Hepatocyte (in vitro differentiated cells): Measurements from ENCODE around the gene CREB5. TPM values are rescaled to one million over a fixed set of nuclear protein-coding genes. Genes with fewer than 3 reads are reported as not detected.

Experiments used
- DNase-seq: peaks from one replicate; pipeline ENCODE4 v3.0.0-alpha.2; 2016; ENCODE audit warnings: low spot score
- H2AFZ ChIP-seq: fragments of 200-600 bp; sonication (generic); 2 replicates; pipeline ENCODE4 v1.6.0; 2016; ENCODE audit warnings: antibody characterized with exemption, mild to moderate bottlenecking
- H3K27ac ChIP-seq: fragments of 200-600 bp; sonication (generic); 2 replicates; pipeline ENCODE4 v1.5.1; 2016; ENCODE audit warnings: mild to moderate bottlenecking
- H3K27me3 ChIP-seq: fragments of 200-600 bp; sonication (generic); 2 replicates; pipeline ENCODE4 v1.6.1; 2016
- H3K36me3 ChIP-seq: fragments of 200-600 bp; sonication (generic); replicated peaks from 2 replicates; pipeline ENCODE4 v1.5.1; 2016; ENCODE audit warnings: low read depth; ENCODE audit not compliant: insufficient read depth
- H3K4me1 ChIP-seq: fragments of 200-600 bp; sonication (generic); 2 replicates; pipeline ENCODE4 v1.5.1; 2016; ENCODE audit warnings: mild to moderate bottlenecking, moderate library complexity; ENCODE audit not compliant: insufficient read depth
- H3K4me2 ChIP-seq: fragments of 200-600 bp; sonication (generic); 2 replicates; pipeline ENCODE4 v1.6.0; 2016
- H3K4me3 ChIP-seq: fragments of 200-600 bp; sonication (generic); 2 replicates; pipeline ENCODE4 v1.5.1; 2016; ENCODE audit warnings: mild to moderate bottlenecking
- H3K79me2 ChIP-seq: fragments of 200-600 bp; sonication (generic); 2 replicates; pipeline ENCODE4 v1.6.0; 2017; ENCODE audit warnings: mild to moderate bottlenecking
- H3K9me2 ChIP-seq: fragments of 200-600 bp; sonication (generic); replicated peaks from 2 replicates; pipeline ENCODE4 v1.6.0; 2017; ENCODE audit warnings: mild to moderate bottlenecking; ENCODE audit not compliant: insufficient read depth
- H3K9me3 ChIP-seq: fragments of 200-600 bp; sonication (generic); 2 replicates; pipeline ENCODE4 v1.5.1; 2016; ENCODE audit warnings: low read depth, mild to moderate bottlenecking
- H4K20me1 ChIP-seq: fragments of 200-600 bp; sonication (generic); 2 replicates; pipeline ENCODE4 v1.6.0; 2016; ENCODE audit warnings: mild to moderate bottlenecking; ENCODE audit not compliant: insufficient read depth, poor library complexity, severe bottlenecking
- EZH2 ChIP-seq: fragments of 200-600 bp; sonication (generic); IDR thresholded peaks from 2 replicates; pipeline ENCODE4 v1.6.1; 2016; ENCODE audit warnings: antibody characterized with exemption, mild to moderate bottlenecking, borderline replicate concordance
- EZH2phosphoT487 ChIP-seq: fragments of 200-600 bp; sonication (generic); IDR thresholded peaks from one replicate; pipeline ENCODE4 v1.6.1; 2018; ENCODE audit warnings: antibody characterized with exemption, mild to moderate bottlenecking, low read depth, moderate library complexity; ENCODE audit not compliant: unreplicated experiment, severe bottlenecking
- WGBS: methylation state at CpG from one replicate; pipeline ENCODE4 v1.1.6; 2016; ENCODE audit warnings: low lambda C conversion rate; ENCODE audit errors: missing lambda C conversion rate; 5-methylcytosine and 5-hydroxymethylcytosine counted together
- polyA plus RNA-seq: library from polyadenylated mRNA; unstranded; fragments of >200 nt; fragmentation: Nextera tagmentation; extraction: Ambion mirVana; gene quantifications from 2 replicates; pipeline ENCODE4 v1.2.1, GENCODE V29; 2016
- total RNA-seq: library from RNA; depleted of rRNA; stranded (reverse); fragments of >200 nt; gene quantifications from 2 replicates; pipeline ENCODE4 v1.2.3, GENCODE V29; 2014
- TF ChIP-seq, protein P1 (sequence below): fragments of 200-600 bp; sonication (generic); IDR thresholded peaks from 2 replicates; pipeline ENCODE4 v1.5.1; 2016; ENCODE audit warnings: antibody characterized with exemption, mild to moderate bottlenecking; ENCODE audit not compliant: poor library complexity

Gene CREB5
- total and polyA plus RNA-seq, 2 experiments from 2014 or later: 14.0 to 27.9 TPM

DNA sequence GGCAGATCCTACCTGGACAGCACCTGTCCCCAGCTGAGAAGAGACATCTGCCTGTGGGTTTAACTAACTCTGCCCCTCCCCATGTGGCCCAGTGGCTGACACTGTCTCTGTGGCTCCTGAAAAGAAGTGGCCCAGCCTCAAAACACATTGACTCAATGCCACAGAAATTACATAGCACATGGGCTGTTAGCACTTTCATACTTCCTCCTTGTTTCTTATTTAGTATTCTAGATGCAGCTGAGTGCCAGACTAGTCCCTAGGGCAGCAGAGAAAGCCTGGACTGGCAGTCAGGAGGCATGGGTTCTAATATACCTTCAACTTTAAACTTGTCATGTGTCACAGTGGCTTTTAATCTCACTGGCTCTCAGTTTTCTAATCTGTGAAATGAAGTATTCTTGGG lies 374.8 kb downstream of the CREB5 start:
- Histone ChIP-seq H3K4me3 (no peak overlapping the region), H3K9me3 (no peaks in the 10 kb centered on the region), H2AFZ (no peak overlapping the region), H4K20me1 (no peaks in the 10 kb centered on the region), H3K27me3 (no peaks in the 10 kb centered on the region), H3K4me2 (no peak overlapping the region), H3K79me2 (no peaks in the 10 kb centered on the region), H3K27ac (peak overlapping the region; percentile 10), H3K9me2 (no peaks in the 10 kb centered on the region), H3K36me3 (no peaks in the 10 kb centered on the region), H3K4me1 (peaks cover 28% of the 10 kb centered on the region)
- no peak for TF ChIP-seq EZH2
- TF ChIP-seq, protein P1, sequence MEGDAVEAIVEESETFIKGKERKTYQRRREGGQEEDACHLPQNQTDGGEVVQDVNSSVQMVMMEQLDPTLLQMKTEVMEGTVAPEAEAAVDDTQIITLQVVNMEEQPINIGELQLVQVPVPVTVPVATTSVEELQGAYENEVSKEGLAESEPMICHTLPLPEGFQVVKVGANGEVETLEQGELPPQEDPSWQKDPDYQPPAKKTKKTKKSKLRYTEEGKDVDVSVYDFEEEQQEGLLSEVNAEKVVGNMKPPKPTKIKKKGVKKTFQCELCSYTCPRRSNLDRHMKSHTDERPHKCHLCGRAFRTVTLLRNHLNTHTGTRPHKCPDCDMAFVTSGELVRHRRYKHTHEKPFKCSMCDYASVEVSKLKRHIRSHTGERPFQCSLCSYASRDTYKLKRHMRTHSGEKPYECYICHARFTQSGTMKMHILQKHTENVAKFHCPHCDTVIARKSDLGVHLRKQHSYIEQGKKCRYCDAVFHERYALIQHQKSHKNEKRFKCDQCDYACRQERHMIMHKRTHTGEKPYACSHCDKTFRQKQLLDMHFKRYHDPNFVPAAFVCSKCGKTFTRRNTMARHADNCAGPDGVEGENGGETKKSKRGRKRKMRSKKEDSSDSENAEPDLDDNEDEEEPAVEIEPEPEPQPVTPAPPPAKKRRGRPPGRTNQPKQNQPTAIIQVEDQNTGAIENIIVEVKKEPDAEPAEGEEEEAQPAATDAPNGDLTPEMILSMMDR: no peak
- TF ChIP-seq EZH2phosphoT487: no peak
- DNase-seq: no peak

- Histone ChIP-seq H3K79me2 (no peaks in the 10 kb centered on the region), H3K9me3 (no peaks in the 10 kb centered on the region), H3K36me3 (no peaks in the 10 kb centered on the region), H2AFZ (no peak overlapping the region), H3K9me2 (no peaks in the 10 kb centered on the region), H4K20me1 (no peaks in the 10 kb centered on the region), H3K4me2 (no peak overlapping the region), H3K4me1 (peaks cover 11% of the 10 kb centered on the region), H3K27ac (no peak overlapping the region), H3K27me3 (no peaks in the 10 kb centered on the region), H3K4me3 (no peak overlapping the region)
- WGBS: 94% methylated on average over 4 of the region's 4 CpGs
- TF ChIP-seq EZH2 (no peak), EZH2phosphoT487 (no peak)
- TF ChIP-seq, protein P1: no peak
- no peak for DNase-seq
Observed at GRCh38 chr7:28790467-28790866, 378.1 kb downstream of the CREB5 start.

DNA sequence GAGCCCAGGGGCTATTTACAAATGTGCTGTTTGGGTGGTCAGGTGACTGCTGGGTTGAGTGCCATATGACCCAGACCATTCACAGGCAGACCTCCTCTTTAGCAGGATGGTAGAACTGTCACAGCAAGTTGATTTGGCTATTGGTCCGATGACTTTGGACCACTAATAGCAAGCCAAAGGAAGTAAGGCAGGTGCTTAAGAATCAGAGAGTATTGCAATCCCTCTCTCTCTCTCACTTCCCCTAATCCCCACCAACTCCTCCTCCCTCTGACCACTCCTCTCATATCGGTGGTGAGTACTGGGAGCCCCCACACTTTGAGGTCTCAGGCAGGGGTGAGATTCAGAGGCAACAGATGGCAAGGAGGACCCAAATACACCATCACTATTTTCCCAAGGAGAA lies 380.5 kb downstream of the CREB5 start:
- Histone ChIP-seq H3K27me3 (no peaks in the 10 kb centered on the region), H3K9me2 (no peaks in the 10 kb centered on the region), H3K9me3 (no peaks in the 10 kb centered on the region), H3K79me2 (no peaks in the 10 kb centered on the region), H3K36me3 (no peaks in the 10 kb centered on the region), H2AFZ (no peak overlapping the region), H4K20me1 (no peaks in the 10 kb centered on the region), H3K4me3 (no peak overlapping the region), H3K27ac (no peak overlapping the region), H3K4me1 (no peaks in the 10 kb centered on the region), H3K4me2 (no peak overlapping the region)
- TF ChIP-seq EZH2 (no peak), EZH2phosphoT487 (no peak)
- TF ChIP-seq, protein P1: no peak
- 96% methylated on average over 2 of the region's 2 CpGs for WGBS
- DNase-seq: no peak
